Measurements from ENCODE around the gene CDK18.
A peak's percentile ranks its signal among the peaks of the same experiment; 100 is the strongest.
"Not testable (repeated sequence)": the region's sequence is repeated elsewhere in the genome, so short reads cannot be mapped to it uniquely, and the experiment has no call there.

Gene CDK18

GRCh38 chr1:205481629-205482151, 22.8 kb upstream of the CDK18 start:
- no peak for DNase-seq

GRCh38 chr1:205482587-205482986, 21.9 kb upstream of the CDK18 start:
- DNase-seq: not testable (repeated sequence)

GRCh38 chr1:205483372-205483771, 21.1 kb upstream of the CDK18 start:
- DNase-seq: no peak

- DNase-seq: peak; percentile 56
Observed at GRCh38 chr1:205484985-205485967, 19.2 kb upstream of the CDK18 start.

DNA sequence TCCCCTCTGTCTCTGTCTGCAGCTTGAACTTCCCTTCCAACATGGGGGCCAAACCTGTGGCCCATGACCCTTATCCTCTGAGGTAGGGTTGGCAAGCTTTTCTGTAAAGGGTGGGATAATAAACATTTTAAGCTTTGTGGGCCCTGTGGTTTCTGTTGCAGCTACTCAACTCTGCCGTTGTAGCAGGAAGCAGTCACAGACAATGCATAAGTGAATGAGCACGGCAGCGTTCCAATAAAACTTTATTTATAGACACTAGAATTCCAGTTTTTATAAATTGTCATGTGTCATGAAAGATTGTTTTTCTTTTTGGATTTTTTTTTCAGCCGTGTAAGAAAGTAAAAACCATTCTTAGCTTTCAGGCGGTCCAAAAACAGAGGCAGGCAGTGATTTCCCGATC, 18.2 kb upstream of the CDK18 start:
- DNase-seq: no peak

- DNase-seq: peak; percentile 42
Observed at GRCh38 chr1:205488074-205488723, 16.3 kb upstream of the CDK18 start.

DNA sequence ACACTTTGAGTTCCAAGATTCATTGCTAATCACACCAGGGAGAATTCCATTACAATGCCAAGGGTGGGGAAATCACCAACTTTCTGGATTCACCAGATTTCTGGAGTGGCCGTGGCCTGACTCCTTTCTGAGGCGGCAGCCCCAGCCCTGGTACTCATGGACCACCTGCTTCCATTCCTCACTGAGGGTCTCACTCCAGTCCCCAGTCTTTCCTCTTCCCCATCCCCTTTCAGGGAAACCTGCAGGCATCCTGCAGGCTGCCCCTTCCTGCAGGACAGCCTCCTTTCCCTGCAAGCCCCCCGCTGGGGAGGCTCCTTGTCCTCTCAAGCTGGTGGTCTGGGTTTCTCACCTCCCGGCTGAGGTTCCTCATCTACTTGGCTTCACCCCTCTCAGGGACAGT, 12.7 kb upstream of the CDK18 start:
- no peak for DNase-seq

DNA sequence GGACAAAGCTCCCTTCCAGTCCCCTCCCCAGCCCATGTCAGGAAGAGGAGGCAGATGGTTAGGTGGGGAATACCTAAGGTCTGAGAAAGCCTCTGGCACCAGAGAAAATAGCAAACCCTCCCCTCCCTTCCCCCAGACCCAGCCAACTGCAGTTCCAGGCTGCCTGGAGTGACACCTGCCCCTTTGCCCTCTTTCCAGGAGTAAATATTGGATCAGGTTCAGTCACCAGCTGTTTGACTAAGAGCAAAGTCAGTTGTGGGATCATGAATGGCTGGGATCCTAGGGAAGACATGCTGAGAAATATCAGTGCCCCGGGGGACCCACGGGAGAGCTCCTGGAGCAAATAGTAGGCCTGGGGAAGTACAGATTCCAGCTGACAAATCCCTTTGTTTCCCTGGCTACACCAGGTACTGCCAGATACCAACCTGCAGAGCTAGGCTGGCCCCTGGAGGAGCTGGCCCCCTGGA, 12.2 kb upstream of the CDK18 start:
- peak; percentile 58 for DNase-seq

DNA sequence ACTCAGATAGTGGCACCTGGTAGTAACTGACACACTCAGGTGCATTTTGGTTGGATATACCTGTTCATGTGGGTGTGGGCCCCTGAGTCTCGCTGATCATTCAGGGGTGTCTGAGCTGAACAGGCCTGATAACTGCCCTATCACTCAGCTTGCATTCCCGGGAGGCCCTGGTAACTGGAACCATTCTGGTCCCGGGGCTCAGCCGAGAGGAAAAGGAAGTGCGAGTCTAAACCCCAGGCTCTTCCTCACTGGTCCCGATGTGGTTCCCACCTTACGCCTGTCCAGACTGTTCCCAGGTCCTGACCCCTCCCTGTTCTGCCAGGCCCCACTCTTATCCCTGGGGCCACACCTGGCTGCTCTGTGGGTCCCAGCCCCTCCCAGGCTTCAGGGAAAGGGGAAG, 11.7 kb upstream of the CDK18 start:
- DNase-seq: no peak

- no peak for DNase-seq
Observed at GRCh38 chr1:205493241-205494085, 11.0 kb upstream of the CDK18 start.

DNA sequence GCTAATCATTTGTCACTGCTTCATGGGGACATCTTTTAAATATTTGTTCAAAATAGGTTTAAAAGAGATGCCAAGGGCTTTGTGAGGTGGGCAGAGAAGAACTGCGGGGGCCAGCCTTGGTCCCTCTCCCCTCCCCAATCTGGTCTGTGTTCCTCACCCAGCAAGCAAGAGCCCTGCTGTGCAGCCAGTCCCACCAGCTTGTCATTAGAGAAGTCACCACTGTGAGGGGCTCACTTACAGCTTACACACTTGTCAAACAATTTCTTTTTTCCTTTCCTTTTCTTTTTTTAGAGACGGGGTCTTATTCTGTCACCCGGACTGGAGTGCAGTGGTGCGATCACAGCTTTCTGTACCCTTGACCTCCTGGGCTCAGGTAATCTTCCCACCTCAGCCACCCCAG, 10.4 kb upstream of the CDK18 start:
- DNase-seq: no peak

DNA sequence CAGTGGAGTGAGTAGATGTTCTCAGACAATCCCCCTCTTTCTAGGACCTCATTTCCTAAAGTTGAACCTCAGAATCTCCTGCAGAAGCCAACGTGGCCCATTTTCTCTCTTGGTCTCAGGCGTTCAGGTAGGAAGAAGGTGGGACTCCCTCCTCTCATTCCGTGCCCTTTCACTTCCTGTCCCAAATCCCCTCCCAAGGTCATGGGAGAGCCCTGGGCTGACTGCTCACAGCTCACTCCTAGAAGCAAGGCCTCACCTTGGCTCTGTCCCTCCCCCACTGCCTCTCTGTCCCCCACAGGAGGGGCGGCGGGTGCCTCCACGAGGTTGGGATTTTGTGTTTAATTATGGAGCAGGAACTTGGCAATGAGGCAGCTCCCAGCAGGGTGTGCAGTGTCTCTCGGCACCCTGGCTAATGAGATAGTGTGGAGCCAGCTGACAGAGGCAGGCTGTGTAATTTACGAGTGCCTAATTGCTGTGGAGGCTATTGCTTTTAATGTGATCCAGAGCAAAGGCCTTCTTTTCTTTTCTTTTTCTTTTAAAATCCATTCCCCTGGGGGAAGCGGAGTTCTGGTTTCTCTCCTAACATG, 9.1 kb upstream of the CDK18 start:
- peak; percentile 94 for DNase-seq

GRCh38 chr1:205496661-205497060, 7.8 kb upstream of the CDK18 start:
- no peak for DNase-seq

DNA sequence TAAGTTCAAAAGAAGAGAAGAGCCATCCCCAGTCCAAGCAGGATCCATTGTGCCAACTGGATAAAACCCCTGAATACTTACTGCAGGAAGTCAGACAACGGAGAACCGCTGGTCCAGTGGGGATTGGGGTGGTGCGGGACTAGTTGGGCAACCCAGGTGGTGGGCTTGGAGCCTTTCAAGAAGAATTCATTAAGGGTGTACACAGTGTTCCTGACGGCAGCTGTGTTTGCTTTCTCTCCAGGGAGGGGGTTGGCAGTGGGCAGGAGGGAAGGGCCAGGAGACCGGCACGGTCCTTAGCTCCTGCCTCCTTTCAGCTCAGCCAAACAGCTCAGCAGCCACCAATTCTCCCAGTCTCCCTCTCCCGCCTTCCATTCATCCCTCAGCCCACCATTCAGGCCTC, 7.1 kb upstream of the CDK18 start:
- DNase-seq: peak; percentile 86

- DNase-seq: no peak
Observed at GRCh38 chr1:205499789-205500188, 4.7 kb upstream of the CDK18 start.

DNA sequence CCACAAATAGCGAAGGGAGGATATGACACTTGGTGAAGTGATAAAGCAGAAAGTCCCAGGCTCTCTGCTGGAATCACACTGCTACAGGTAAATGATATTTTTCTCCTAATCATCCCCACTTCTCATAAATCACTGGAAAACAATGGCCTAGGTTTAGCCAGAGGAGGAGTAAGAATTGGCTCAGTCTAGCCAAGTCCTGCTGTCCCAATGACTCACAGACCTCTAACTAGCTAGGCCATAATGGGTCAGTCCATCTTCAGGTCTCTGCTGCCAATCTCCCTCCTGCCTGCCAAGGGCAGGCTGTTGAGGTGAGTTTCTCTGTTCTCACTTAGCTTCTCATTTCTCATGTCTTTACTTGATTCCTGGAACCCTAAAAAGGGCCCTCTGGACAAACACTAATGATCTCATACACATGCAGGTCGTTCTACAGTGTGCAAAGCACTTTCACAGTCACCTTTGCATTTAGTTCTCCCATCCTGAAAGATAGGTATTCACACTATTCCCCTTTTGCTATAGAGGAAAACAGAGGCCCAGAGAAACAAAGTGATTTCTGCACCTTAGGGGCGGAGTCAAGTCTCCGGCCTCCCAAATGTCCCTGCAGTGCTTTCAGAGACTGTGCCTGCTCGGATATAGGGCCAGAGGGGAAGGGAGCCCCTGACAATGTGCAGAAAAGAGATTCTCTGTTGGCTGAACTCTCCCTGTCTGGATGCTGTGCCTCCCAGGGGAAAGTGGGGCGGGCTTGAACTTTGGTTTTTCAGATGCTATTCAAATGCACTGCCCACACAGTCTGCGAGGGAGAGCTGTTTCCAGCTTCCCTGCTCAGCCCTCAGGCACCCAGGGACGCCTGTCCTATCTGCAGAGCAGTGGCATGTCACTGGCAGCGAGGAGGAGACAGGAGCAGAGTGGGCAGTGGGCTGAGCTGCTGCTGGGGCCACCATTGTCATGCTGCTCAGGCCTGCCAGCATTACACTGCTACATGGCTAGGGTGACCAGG, 3.9 kb upstream of the CDK18 start:
- DNase-seq: no peak

GRCh38 chr1:205502111-205502810, 2.2 kb upstream of the CDK18 start:
- DNase-seq: no peak

DNA sequence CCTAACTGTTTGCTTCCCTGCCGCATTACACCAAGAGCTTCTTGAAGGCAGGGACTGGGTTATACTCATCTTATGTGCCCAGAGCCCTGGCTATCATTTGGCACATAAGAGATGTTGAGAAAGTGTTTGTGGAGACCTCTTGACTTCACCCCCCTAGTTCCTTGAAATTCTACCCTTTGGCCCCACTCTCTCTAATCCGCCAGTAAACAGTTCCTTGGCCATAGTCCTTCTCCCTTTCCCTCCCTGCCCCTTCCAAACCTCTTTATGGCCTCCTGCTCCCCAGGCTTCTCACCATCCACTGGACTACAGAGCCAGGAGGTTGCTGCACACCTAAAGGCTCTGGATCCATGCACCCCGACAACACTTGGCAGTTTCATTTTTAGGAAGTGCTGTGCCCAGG, 1.5 kb upstream of the CDK18 start:
- no peak for DNase-seq

DNA sequence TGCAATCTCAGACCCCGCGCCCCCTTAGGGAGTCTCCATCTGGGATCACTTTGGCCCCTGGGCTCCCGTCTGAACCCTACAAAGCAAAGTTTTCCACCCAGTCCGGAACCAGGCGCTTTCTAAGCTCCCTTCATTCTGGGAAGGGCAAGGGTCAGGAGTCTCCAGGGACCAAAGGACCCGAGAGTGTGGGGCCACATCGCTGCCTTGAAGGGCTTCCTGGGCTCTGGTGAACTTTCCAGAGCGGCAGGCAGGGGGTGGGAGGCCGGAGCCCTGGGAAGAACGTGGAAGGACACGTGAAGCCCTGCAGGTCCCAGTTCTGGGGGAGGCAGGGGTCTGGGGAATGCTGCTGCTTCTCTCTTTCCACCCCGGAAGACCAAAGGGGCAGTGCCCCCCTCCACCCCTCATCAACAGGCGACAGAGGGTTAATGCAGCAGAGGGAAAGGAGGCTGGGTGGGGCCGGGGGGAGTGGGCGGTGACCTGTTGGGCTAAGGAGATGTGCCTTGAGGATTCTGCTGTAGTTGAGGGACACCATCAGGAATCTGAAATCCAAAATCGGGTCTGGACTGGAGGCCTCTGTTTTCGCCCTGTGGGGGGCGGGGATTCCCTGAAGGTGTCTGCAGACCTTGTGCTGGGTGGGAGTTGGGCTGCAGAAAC, 734 bp downstream of the CDK18 start:
- no peak for DNase-seq

DNA sequence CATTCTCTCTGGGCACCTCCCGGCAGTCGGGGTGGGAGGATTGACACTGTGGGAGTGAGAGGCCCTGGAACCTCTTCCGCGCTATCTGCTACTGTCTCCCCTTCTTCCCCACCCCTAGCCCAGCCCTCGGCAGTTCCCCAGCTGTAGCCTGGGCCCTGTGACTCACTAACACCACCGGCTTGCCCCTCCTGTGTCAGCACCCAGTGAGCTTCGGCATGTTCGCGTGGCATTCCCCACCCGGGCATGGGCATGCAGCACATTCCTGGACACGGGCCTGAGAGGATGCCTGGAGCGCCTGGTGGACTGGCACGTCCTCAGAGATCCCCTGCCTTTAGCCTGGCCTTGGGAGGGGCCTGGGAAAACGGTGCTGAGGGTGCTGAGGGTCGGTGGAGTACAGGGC, 1.3 kb downstream of the CDK18 start:
- no peak for DNase-seq
